ENCODE results near the gene RBP3.
"Not testable (repeated sequence)": the region's sequence is repeated elsewhere in the genome, so short reads cannot be mapped to it uniquely, and the experiment has no call there.

RBP3 gene

GRCh38 chr10:47372726-47373125 lies 24.6 kb downstream of the RBP3 start:
- DNase-seq (ENCODE audit: low read depth) = no peak

GRCh38 chr10:47374611-47375536 lies 26.7 kb downstream of the RBP3 start:
- peak; percentile 64 for DNase-seq (ENCODE audit: low read depth)

DNA sequence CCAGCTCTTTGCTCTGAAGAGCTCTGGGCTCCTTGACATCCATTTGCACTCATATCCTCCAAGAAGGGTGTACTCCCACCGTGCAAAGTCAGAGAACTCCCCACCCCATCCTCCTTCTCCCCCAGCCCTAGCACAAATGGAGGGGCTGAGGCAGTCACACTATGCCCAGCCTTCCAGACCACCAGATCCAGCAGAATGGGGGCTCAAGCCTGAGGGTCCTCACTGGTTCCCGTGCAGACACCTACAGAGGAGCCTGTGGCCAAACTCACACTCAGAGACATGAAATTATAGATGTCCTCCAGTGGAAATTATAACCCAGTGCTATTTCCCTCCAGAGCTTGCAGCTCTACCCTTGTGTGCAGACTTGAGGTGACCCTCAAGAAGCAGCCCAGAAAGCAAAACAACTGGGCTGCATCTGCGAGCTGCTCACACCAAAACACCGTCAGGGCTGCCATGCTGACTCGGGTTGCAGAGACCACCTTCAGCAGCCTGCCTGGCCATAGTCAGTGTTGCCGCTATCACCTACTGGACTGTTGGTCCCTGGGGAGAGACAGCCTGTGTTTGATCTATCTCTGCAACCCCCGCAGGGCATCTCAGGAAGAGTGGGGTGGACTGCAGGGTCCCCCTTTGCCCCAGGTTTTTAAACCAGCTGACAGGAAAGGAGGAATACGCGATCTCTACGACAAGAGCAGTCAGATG lies 28.5 kb downstream of the RBP3 start:
- DNase-seq (ENCODE audit: low read depth) = no peak

DNA sequence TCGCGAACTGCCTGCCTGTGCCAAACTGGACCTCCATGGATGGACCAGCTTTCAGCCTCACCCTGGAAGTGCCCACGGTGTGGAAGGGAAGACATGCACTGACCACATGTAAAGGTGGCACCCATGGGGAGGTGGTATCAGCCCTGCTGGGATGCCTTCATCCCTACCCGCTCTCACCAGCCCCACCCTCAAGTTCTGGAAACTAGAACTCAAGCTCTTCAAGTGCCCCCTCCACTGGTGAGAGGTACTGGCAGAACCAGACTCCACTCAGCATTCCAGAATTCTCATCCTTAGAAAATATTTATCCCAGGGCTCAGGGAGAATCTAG lies 30.0 kb downstream of the RBP3 start:
- DNase-seq (ENCODE audit: low read depth) = no peak

DNA sequence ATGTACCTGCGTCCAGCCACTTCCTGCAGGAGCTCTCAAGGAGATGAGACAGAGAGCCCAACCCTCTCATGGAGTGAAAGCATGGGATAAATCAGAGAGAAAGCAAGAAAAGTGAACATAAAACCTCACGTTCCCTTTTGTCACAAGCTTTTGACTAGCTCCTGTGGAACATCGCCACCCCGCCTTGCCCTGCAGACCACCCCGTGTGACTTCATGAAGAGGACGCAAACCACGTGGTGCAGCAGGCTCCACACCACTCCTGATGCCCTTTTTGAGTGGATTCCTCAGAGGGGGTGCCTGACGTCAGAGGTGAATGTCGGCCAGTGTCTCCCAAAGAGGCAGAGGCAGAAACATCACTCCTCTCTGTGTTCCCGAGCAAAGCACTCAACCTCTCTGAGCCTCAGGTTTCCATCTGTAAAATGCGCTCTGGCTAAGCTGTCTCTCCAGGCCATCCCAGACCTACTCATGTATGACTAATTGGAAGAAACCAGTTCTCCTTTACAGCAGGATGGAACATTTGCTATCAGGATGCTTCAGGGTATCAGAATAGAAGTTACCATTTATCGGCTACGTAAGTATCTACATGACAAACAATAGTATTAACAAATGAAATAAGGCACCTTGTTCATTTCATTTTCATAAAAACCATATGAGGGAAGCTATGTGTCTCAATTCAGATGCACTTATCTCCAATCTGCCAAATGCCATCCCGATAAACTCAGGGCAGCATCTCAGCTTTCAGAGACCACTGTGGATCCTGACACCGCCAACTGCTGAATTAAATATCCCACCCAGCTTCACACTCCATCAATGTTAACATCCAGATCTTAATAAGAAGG lies 30.7 kb downstream of the RBP3 start:
- DNase-seq (ENCODE audit: low read depth) = no peak

- no peak for DNase-seq (ENCODE audit: low read depth)
Measured at GRCh38 chr10:47379445-47379785, 31.3 kb downstream of the RBP3 start.

DNA sequence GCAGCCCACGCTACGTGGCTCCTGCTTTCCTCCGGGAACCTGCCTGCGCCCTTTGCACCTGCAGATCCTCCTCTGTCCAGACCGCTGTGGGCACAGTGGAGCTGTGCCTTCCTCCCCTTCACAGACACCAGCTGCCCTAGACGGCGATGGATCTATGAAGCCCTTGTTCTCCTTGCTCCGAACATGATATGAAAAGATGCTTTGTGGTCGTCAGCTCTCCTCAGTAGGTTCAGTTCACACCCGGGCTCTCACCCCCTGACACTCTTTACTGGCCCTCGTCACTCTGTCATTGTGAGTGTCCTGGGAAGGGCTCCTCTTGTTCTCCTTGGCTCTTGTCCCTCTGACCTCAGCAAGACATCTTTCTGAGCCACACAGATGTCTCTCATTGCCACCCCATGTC lies 31.7 kb downstream of the RBP3 start:
- DNase-seq (ENCODE audit: low read depth) = no peak

GRCh38 chr10:47380341-47381102 lies 32.4 kb downstream of the RBP3 start:
- DNase-seq (ENCODE audit: low read depth) = no peak

GRCh38 chr10:47381103-47381395 lies 32.9 kb downstream of the RBP3 start:
- DNase-seq (ENCODE audit: low read depth) = no peak

GRCh38 chr10:47381427-47382379 lies 33.5 kb downstream of the RBP3 start:
- DNase-seq (ENCODE audit: low read depth) = no peak

GRCh38 chr10:47383261-47384147 lies 35.3 kb downstream of the RBP3 start:
- no peak for DNase-seq (ENCODE audit: low read depth)

GRCh38 chr10:47384148-47384921 lies 36.2 kb downstream of the RBP3 start, which contains the start of gene ZNF488:
Gene ZNF488, minus strand, starts transcription at chr10:47384293. Its CDS starts 15,464 bp downstream, at chr10:47368829.
- peak; percentile 81 for DNase-seq (ENCODE audit: low read depth)

GRCh38 chr10:47386104-47386503 lies 37.9 kb downstream of the RBP3 start:
- DNase-seq (ENCODE audit: low read depth) = not testable (repeated sequence)

GRCh38 chr10:47388879-47389278 lies 40.7 kb downstream of the RBP3 start:
- DNase-seq (ENCODE audit: low read depth) = no peak

DNA sequence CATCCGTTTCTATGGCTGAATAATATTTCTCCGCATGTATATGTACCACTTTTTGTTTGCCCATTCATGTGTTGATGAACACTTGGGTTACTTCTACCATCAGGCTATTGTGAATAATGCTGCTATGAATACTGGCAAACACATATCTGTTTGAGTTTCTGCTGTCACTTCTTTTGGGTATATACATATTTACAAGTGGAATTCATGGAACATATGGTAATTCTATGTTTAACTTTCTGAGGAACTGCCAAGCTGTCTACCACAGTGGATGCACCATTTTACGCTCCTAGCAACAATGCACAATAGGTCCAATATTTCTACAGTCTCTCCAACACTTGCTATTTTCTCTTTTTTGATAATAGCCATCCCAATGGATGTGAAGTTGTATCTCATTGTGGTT lies 41.5 kb downstream of the RBP3 start:
- DNase-seq (ENCODE audit: low read depth) = no peak

DNA sequence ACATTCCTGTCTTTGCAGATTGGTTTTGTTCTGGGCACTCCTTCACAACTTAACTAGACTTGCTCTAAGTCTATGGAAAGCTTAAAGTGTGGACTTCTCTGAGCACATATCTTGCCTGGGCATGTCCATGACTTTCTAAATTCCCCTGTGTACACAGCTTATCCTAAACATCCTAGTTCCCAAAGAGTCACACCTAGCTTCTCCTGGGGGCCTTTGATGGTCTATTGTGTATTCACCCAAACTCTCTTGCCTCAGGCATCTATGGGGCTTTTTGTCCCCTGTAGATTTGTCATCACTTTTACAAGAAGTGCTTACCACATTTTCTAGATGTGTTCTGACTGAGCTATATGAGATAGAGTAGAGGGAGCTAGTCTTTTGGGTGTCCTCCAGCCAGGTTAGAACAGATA lies 48.2 kb downstream of the RBP3 start:
- peak; percentile 11 for DNase-seq (ENCODE audit: low read depth)

DNA sequence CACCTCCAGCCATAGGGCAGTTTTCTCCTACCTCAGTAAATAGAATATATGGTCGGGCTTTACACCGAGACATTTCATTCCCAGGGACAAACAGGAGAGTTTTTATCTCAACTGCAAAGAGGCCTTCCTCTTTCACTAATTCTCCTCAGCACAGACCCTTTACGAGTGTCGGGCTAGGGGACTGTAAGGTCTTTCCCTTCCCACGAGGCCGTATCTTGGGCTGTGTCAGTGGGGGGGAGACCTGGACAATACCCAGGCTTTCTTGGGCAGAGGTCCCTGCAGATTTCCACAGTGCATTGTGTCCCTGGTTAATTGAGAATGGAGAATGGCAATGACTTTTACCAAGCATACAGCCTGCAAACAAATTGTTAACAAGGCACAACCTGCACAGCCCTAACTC lies 49.1 kb downstream of the RBP3 start:
- DNase-seq (ENCODE audit: low read depth) = no peak

DNA sequence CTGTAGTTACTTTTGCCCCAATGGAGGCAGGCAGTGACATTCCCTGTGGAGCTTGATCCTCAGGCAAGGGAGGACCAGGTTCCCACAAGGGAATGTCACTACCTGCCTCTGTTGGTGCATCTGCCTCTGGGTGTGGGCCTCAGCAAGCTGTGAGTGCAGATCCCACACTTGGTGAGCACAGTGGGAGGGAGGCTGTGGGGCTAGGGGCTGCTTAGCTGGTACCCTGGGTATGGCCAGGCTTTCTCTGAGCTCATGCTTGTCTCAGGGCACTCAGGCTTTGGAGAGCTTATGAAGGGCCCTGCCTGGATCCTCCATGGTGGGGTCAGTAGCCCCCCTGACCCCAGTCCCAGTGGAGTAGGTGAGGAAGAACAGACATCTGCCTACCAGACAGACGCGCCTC lies 52.1 kb downstream of the RBP3 start:
- DNase-seq (ENCODE audit: low read depth) = no peak

GRCh38 chr10:47400786-47401185 lies 52.6 kb downstream of the RBP3 start:
- DNase-seq (ENCODE audit: low read depth) = no peak
